Left ventricle myocardium inferior (tissue), 1 donor: ENCODE results near the gene APBA1. TPM values are rescaled to one million over a fixed set of nuclear protein-coding genes. Genes with fewer than 3 reads are reported as not detected.

Source experiments
- DNase-seq: peaks from one replicate; pipeline ENCODE4 v3.0.0-alpha.2; 2020
- H3K27ac ChIP-seq: fragments of 200-600 bp; replicated peaks from 2 replicates; pipeline ENCODE4 v1.8.0; 2021
- H3K27me3 ChIP-seq: fragments of 200-600 bp; 2 replicates; pipeline ENCODE4 v1.8.0; 2021; ENCODE audit warnings: low read depth
- H3K36me3 ChIP-seq: fragments of 200-600 bp; 2 replicates; pipeline ENCODE4 v1.8.0; 2021
- H3K4me1 ChIP-seq: fragments of 200-600 bp; 2 replicates; pipeline ENCODE4 v1.8.0; 2021
- H3K4me3 ChIP-seq: fragments of 200-600 bp; 2 replicates; pipeline ENCODE4 v1.8.0; 2021; ENCODE audit warnings: mild to moderate bottlenecking, moderate library complexity
- H3K9me3 ChIP-seq: fragments of 200-600 bp; replicated peaks from 2 replicates; pipeline ENCODE4 v1.8.0; 2021
- CTCF ChIP-seq: fragments of 200-600 bp; IDR thresholded peaks from 2 replicates; pipeline ENCODE4 v1.8.0; 2021; ENCODE audit warnings: antibody characterized with exemption, mild to moderate bottlenecking, borderline replicate concordance
- intact Hi-C: fragments of 100-400 bp; cut with micrococcal nuclease; formaldehyde crosslinking; loops from one replicate; pipeline ENCODE4 v1.11.0; 2022
- total RNA-seq: library from RNA; stranded (reverse); fragmentation: NEBNext Ultra II Directional; extraction: Animal tissue kit (Norgen Biotek cat#: 25700); gene quantifications from one replicate; pipeline ENCODE4 v1.2.1, GENCODE V29; 2021
- donor health status: DM: no; HTN: yes; CAD: no; lungs with severe emphysema.

The APBA1 gene
- total RNA-seq, 1 donor from 2014 or later = 3.0 TPM

DNA sequence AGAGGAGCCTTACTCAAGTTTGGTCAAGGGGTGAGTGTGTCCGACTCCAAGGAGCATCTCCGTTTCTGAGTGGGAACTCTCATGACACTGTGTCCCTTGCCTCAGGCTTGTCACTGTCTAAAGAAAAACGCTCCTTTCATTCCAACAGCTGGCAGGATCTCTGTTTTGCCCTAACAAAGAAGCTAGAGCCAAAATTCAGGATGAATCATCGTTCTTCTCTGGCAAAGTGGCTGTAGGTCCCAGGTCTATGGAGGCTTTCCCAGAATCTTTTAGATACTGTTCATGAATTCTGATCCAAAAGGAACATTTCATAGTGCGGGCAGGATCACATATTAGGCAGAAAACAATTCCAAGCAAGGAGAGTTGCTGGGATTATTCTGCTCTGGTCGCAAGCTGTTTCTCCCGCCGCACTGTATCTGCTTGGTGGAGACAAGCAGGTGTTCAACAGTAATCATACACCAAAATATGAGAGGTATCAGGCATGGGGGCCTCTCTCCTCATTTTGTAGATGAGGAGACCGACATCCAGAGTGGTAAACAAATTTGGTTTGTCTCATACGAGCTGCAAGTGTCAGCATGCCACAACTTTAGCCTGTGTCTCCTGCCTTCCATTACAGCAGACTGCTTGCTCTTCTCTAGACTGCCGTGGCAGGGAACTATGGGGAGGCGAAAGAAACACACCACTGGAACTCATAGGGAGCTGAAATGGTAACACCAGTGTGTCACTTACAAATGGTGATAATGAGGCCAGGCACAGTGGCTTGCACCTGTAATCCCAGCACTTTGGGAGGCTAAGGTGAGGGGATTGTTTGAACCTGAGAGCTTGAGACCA is 274.6 kb downstream of the APBA1 start:
- peak overlapping the region; percentile 20 for H3K4me3 ChIP-seq
- no peaks in the 10 kb centered on the region for H3K36me3 ChIP-seq
- H3K9me3 ChIP-seq = peaks cover 3% of the 10 kb centered on the region
- no peak for DNase-seq
- H3K27ac ChIP-seq = peak overlapping the region; percentile 90
- no peak for TF ChIP-seq CTCF
- peaks cover 37% of the 10 kb centered on the region for H3K4me1 ChIP-seq
- intact Hi-C loops = no loop called here
- H3K27me3 ChIP-seq = no peaks in the 10 kb centered on the region

DNA sequence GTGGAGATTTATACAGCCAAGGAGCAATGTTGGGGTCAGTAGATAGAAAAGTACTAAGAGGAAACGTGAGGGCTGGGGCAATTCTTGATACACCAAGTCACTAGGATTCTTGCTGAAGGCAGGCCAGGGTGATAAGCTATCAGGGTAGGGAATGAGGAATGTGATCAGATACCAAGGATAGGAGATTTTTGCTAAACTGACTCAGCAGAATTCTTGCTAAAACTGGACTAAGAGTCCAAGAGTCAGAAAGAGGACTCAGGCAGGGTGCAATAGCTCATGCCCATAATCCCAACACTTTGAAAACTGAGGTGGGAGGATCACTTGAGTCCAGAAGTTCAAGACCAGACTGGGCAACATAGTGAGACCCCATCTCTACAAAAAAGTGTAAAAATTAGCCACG is 275.4 kb downstream of the APBA1 start:
- no peak for TF ChIP-seq CTCF
- Histone ChIP-seq H3K9me3 (peaks cover 3% of the 10 kb centered on the region), H3K27me3 (no peaks in the 10 kb centered on the region), H3K4me1 (peaks cover 45% of the 10 kb centered on the region), H3K36me3 (no peaks in the 10 kb centered on the region), H3K27ac (peak overlapping the region; percentile 90), H3K4me3 (no peak overlapping the region)
- no peak for DNase-seq
- intact Hi-C loops = no loop called here

DNA sequence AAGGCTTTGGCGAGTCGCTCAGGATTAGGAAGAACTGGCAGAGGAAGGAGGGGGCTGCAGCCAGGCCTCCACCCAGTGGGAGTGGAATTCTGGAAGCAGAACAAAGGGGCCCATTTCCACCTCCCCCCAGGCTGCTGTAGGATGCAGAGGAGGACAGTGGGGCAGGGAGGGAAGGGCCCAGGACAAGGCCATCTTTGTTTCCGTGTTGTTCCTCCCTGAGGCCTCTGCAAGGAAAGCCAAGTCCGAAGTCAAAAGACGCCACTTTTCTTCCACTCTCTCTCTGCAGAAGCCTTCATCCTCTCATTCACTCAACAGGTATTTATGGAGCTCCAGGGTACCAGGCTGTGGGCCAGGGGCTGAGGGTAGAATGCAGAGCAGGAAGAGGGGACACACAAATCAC is 276.5 kb downstream of the APBA1 start:
- no peaks in the 10 kb centered on the region for H3K27me3 ChIP-seq
- no peak for DNase-seq
- peak overlapping the region; percentile 90 for H3K27ac ChIP-seq
- H3K4me3 ChIP-seq = no peak overlapping the region
- H3K4me1 ChIP-seq = peaks cover 54% of the 10 kb centered on the region
- intact Hi-C loops = no loop called here
- H3K9me3 ChIP-seq = peaks cover 3% of the 10 kb centered on the region
- H3K36me3 ChIP-seq = no peaks in the 10 kb centered on the region
- TF ChIP-seq CTCF = no peak

GRCh38 chr9:69393425-69393824 is 278.7 kb downstream of the APBA1 start:
- DNase-seq = peak; percentile 49
- H3K4me3 ChIP-seq = no peak overlapping the region
- peak overlapping the region; percentile 90 for H3K27ac ChIP-seq
- peaks cover 3% of the 10 kb centered on the region for H3K9me3 ChIP-seq
- intact Hi-C loops = no loop called here
- H3K36me3 ChIP-seq = peaks cover 9% of the 10 kb centered on the region
- no peak for TF ChIP-seq CTCF
- H3K4me1 ChIP-seq = peaks cover 64% of the 10 kb centered on the region
- H3K27me3 ChIP-seq = no peaks in the 10 kb centered on the region

DNA sequence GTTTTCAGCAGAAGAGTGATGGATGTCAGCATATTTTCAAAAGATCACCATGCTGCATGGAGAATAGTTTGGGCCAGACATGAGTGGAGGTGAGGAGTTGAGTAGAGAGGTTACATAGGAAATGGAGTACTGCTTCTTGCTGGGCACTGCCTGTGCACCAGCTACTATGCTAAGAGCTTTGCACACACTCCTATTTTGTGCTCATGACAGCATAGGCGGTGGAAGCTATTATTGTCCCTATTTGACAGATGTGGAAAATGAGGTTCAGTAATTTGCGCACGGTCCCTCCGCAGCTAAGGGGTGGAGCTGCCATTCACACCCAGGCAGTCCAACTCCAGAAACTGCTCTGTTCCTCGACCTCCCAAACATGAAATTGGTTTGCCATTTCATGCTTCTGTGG is 279.3 kb downstream of the APBA1 start:
- Histone ChIP-seq H3K27ac (peak overlapping the region; percentile 90), H3K4me1 (peaks cover 66% of the 10 kb centered on the region)
- intact Hi-C loops = no loop called here

More for the DNA sequence above, 279.3 kb downstream of the APBA1 start:
- peaks cover 3% of the 10 kb centered on the region for H3K9me3 ChIP-seq
- H3K27me3 ChIP-seq = no peaks in the 10 kb centered on the region
- TF ChIP-seq CTCF = no peak
- no peak for DNase-seq
- peaks cover 15% of the 10 kb centered on the region for H3K36me3 ChIP-seq
- H3K4me3 ChIP-seq = no peak overlapping the region
